Gastroesophageal sphincter (tissue), 3 donors: ENCODE results near the gene AKAP11.

Experiments used
- POLR2A ChIP-seq, 2 donors: fragments of 450-650 bp; IDR thresholded peaks; one replicate each; pipeline ENCODE4 v1.6.1; 2017; ENCODE audit warnings: antibody characterized with exemption in 2 of 2, mild to moderate bottlenecking in 2 of 2, moderate library complexity in 1 of 2
- POLR2AphosphoS5 ChIP-seq: sonication (generic); formaldehyde crosslinking; IDR thresholded peaks from one replicate; pipeline ENCODE4 v1.6.1; 2017; ENCODE audit warnings: antibody characterized with exemption
- TF ChIP-seq, protein P1 (sequence below), 4 experiments: fragments of 200-600 bp in 2 of 4; fragments of 450-650 bp in 2 of 4; sonication (generic) in 1 of 4; IDR thresholded peaks; one replicate each; pipeline ENCODE4 v1.5.1; 2017 to 2019; ENCODE audit warnings: antibody characterized with exemption in 4 of 4, mild to moderate bottlenecking in 2 of 4, moderate library complexity in 2 of 4

DNA sequence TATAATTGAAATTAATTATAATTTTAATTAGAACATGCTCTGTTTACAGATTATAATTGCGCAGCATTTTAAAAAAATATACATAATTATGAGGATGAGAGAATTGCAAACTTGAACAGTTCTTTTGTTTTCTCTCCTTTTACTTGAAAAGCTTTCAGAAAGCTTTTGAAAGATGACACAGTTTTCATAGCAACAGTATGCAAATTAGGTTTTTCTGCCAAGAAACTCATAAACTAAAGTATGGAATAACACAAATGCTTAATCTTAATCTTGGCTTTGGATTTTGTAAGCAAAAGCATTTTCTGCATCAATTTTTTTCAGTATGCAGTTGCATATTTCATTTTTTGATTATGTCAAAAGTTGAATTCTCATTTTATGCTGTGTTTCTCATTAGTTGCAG is 32.8 kb upstream of the AKAP11 start:
- TF ChIP-seq, protein P1, sequence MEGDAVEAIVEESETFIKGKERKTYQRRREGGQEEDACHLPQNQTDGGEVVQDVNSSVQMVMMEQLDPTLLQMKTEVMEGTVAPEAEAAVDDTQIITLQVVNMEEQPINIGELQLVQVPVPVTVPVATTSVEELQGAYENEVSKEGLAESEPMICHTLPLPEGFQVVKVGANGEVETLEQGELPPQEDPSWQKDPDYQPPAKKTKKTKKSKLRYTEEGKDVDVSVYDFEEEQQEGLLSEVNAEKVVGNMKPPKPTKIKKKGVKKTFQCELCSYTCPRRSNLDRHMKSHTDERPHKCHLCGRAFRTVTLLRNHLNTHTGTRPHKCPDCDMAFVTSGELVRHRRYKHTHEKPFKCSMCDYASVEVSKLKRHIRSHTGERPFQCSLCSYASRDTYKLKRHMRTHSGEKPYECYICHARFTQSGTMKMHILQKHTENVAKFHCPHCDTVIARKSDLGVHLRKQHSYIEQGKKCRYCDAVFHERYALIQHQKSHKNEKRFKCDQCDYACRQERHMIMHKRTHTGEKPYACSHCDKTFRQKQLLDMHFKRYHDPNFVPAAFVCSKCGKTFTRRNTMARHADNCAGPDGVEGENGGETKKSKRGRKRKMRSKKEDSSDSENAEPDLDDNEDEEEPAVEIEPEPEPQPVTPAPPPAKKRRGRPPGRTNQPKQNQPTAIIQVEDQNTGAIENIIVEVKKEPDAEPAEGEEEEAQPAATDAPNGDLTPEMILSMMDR (IDR thresholded peaks at IDR 0.05): no peak
- no peak for TF ChIP-seq POLR2A (IDR thresholded peaks at IDR 0.05)
- no peak for TF ChIP-seq POLR2AphosphoS5
